GM21528 (cell line): ENCODE data around the gene TYK2.
"Not testable (repeated sequence)": the region's sequence is repeated elsewhere in the genome, so short reads cannot be mapped to it uniquely, and the experiment has no call there.

Source experiments
- ATAC-seq: cut with Tn5 transposase; IDR thresholded peaks from one replicate; pipeline ENCODE4 v1.9.1; 2021; ENCODE audit warnings: mild to moderate bottlenecking, moderate library complexity; ENCODE audit not compliant: unreplicated experiment, low FRiP score

Gene TYK2

DNA sequence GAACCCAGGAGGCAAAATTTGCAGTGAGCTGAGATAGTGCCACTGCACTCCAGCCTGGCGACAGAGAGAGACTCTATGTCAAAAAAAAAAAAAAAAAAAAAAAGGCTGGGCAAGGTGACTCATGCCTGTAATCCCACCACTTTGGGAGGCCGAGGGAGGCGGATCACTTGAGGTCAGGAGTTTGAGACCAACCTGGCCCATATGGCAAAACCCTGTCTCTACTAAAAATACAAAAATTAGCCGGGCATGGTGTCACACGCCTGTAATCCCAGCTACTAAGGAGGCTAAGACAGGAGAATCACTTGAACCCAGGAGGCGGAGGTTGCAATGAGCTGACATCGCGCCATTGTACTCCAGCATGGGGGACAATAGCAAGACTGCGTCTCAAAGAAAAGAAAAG is 43.6 kb downstream of the TYK2 start:
- ATAC-seq = not testable (repeated sequence)

DNA sequence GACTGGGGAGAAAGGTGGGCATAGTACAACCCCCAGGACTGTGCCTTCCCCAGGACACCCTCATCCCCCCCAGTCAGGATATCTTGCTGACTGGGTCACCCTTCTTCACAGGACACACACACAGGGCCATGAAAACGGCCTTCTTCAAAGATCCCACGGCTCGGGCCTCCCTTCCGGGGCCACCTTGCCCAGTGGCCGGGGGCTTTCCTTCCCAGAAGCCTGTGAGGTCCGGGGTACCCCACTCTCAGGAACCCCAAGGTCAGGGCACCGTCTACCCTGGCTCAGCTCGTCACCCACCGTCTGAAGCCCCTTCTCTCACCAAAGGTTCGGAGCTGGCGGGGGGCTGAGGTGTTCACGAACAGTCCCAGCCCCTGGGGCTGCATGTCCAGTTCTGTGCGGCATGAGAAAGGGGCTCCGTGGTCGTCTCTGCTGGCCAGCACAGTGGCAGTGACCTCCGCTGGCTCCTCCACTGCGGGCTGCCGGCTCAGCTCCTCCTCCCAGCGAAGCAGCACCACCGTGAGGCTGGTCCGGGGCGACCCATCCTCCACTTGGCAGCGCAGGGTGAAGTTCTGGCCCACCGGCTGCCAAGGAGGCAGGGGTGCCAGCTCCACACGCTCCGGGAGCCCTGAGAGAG is 44.9 kb downstream of the TYK2 start:
- ATAC-seq = no peak

DNA sequence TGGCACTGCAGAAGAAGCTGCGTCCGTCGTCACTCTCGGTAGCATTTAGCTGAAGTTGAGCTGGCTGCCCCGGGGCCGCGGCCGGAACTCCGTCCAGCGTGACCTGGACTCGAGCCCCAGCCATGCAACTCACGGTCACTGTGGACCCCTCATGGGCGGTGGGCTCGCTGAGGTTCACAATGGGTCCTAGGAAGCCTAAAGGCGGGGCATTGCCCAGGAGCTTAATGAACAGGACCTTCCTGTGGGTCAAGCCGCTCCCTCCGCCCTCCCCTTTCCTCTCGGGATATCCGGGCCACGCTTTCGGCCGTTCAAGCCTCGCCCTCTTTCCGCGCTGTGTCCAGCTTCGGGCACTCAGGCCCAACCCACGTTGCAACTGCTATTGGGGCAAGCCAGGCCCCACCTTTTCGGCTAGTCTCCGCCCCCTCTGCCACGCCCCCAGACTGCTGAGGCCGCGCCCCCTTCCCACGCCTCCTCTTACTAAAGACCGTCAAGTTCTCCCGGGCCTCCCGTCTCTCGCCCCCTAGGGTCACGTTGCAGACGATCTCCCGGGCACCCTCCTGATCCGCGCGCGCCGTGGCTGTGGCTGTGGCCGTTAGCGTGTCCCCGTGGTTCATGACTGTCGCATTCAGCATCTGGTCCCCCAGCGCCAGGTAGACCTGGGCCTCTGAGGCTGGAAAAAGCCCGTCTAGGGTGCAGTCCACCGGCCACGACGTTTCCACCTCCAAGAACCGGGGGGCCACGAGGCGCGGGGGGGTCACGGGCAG is 45.6 kb downstream of the TYK2 start:
- no peak for ATAC-seq

DNA sequence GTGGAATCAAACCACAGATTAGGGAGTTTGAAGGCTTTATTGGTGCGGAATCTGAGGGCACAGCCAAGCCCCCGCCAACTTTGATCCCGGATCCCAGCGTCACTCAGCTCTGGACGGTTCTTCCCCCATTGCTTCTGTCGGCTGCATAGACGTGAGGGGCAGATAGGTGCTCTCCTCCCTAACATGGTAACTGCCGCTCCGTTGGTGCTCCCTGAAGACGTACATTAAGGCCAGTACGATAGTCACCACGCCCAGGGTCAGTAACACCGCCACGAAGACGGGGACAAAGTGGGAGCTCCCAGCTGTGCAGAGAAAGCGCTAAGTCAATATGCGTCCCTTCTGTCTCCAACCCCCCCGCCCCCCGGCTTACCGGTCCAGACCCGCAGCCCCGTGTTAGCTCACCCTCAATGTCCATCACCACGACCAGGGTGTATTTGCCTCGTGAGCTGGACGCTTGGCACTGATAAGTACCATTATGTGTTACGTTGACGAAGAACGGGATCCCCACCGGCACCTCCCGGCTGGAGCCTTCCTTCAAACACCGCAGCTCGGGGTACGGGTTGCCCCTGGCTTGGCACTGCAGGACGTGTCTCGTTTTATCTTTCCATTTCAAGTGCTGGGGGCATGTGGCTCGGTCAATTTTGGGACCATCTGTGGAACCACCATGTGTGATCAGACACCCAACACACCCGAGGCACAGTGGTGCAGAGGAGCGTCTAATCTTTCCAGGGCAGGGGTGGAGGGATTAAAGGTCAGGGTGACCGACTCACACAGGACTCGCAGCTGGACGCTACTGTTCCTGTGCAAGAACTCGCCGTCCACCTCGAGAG is 46.4 kb downstream of the TYK2 start:
- ATAC-seq = no peak

DNA sequence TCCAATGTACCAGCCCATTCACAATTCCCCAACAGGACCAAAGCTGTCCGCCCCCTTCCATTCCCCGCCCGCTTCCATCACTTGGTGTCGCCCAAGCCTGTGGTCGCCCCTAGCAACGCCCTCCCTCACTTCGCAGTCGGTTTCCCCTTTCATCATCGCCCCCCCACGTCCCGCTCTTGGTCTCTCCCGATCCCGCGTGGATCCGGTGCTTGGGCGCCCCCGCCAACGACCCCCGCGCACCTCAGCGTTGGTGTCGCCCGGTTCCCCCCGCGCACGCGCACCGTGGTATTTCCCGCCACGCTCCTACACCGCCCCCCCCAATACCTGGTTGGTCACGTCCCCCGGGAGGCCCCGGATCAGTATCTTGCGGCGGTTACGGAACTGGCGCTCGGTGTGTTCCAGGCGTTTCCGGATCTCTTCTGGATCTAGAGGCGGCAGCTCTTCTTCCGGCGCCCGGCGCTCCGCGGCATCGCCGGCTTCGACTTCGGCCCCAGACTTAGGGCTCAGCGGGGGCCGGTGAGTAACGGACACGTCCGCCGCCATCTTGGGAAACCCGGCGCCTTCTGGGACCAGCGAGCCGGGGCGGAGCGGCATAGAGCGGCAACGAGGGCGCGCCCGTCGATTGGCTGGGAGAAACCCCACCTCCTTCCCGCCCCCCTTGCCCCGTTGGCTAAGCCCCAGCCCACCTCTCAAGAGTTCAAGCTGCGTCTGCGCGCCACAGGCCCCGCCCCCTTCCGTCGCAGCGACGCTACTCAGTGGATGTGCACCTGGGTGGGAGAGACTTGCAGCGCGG is 47.2 kb downstream of the TYK2 start, which contains the start of gene RAVER1:
RAVER1 (minus strand) TSS at position 565 of the 793 bp plus-strand sequence; CDS start at position 543, 22 bp downstream.
- peak; percentile 80 for ATAC-seq

DNA sequence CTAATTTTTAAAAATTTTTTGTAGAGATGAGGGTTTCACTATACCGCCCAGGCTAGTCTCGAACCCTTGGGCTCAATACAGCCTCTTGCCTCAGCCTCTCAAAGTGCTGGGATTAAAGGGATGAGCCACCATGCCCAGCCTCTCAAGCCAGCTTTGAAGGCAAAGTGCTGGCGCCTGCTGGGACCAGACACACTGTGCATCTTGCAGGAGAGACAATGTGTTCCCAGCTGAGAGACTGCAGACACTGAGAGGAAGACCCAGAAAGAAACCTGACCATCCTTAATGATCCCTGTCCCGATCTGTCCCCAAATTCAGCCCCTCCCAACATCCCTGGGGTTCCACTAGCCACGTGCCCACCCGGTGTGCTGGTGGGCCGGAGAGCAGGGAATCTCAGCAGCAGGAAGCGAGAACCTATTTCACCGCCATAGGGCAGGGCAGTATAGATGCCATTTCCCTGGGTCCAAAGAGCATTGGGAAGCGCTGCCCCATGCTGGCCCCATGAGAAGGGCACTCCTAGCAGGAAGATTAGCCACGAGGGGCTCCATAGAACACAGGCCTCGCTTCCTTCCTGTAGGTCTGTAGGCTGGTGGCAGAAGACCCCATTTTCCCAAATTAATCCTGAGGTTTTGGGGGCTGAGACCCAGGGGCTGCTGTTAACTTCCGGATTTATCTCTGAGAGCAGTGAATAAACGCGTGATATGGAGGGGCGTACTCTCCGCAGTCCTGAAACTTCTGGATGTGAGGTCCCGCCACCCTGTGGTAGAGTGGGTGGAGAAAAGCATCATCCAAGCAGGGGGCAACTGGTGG is 48.0 kb downstream of the TYK2 start:
- no peak for ATAC-seq

DNA sequence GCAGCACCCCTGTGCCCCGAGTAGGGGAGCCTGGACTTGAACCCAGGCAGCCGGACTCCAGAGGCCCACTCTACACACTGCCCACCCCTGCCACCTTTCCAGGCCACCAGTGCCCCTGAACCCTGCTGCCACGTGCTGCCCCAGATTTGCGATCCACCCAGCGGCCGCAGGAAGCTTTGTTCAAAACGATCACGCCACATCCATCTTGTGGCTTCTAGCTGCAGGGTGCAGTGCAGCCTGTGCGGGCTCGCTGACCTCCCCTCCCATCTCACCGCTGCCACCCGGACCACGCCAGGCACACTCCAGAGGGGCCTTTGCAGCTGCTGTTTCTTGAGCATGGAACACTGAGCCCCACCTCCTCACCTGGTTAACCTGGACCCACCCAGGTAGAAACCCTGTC is 50.8 kb downstream of the TYK2 start:
- ATAC-seq = no peak

DNA sequence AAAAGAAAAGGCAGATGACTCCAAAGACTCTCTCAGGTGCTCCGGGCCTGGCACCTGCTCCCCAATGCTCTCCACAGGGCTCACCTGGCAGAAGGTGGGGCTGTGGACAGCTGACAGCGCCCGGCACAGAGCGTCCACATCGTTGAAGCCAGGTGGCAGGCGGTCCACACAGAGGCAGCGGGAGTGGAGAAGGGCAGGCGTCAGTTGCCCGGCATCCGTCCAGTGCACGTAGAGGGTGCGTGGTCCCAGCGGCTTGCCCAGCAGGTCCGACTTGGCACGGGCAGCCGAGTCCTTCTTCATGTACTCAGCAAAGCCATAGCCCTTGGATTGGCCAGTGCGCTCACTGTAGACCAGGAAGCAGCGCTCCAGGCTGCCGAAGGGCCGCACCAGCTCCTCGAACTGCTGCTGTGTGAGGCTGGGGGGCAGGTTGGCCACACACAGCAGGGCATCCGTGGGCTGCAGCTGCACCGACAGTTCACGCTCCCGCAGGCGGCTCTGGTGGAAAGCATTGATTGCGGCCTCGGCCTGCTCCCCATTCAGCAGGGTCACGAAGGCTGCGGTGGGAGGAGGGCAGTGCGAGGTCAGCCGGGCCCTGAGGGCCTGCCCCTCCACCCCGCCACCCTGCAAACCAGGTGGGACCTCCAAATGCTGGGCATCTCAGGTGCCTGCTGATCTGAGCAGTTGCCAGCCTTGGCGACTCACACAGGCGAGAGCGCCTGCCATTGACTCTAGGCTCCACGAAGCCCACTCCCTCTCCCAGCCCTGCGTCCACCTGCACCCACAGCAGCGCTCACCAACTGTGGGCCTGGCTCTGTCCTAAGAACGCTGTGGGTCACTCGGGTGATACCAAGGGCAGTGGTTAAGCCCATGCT is 51.6 kb downstream of the TYK2 start:
- ATAC-seq = no peak

DNA sequence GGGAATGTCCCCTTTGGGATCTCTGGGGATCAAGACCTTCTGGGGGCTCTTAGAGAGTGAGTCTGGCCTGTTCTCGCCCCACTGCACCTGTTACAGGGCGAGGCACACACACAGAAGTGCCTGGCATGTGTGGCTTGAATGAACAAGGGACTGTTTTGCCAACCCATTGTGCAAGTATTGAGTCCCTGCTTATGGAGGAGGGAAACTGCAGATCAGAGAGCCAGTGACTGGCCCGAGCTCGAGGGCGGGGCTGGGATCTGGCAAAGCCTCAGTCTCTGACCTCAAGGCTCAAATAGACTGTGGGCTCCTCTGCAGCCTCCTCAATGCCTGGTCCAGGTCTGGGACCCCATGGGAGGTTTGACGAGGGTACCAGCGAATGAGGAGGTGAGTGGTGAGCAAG is 52.6 kb downstream of the TYK2 start:
- no peak for ATAC-seq

DNA sequence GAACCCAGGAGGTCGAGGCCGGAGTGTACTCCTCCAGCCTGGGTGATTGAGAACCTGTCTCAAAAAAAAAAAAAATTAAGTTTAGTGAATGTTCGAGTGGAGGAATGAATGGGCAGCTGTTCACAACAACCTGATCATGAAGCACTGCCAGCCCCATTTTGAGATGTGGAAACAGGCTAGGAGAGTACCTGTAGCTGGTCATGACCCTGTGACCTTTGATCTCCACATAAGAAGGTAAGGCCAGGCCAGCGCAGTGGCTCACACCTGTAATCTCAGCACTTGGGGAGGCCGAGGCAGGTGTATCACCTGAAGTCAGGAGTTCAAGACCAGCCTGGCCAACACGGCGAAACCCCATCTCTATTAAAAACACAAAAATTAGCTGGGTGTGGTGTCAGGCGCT is 54.6 kb downstream of the TYK2 start:
- no peak for ATAC-seq

DNA sequence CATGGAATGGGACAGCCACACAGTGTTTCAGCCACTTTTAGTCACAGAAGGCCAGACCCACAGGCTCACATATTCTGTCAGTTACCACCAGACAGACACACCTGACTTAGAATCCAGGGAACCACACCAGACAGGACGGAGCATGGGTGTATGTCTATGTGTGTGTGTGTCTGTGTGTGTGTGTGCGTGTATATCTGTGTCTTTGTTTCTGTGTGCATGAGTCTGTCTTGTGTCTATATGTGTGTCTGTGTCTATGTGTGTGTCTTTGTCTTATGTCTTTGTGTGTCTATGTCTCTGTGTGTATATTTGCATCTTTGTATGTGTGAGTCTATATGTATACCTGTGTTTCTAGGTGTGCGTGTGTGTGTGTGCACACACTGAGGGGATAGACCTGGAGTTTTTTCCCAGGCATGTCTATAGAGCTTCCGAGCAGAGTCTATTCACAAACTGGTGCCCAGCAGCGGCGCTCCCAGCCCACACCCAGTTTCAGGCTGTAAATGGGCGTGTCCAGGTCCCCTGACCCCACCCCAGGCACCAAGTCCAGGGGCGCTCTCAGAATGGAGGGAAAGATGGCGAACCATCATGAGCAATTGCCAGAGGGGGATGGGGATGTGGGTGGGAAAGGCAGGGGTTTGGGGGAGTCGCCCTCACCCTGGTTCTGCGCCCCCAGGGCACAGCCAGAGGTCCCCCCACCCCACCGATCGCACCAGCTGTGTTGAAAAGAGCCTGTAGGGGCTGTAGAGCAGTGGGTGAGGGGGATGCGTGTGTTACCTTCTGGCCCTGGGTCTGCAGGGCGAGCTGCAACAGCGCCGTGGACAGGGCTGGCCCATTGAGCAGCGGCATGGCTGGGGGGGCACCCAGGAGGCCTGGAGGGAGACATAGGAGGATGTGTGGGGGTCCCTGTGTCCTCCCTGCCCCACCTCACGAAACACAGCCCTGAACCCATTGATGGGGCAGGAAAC is 58.2 kb downstream of the TYK2 start:
- no peak for ATAC-seq

DNA sequence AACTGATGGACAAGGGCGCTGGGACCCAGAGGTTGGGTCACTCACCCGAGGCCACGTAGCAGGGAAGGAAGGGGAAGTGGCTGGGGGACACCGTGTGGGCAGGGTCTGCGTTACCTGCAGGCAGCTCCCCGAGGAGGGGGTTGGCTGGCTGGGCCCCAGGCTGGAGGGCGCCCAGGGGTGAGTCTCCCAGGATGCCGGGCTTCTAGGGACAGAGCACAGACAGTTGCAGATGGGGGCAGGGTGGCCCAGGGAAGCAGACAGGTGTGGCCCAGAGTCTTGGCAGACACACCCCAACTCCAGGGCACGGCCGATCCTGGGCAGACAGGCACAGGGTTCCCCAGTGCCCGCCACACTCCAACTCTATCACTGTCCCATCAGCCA is 59.0 kb downstream of the TYK2 start:
- no peak for ATAC-seq

DNA sequence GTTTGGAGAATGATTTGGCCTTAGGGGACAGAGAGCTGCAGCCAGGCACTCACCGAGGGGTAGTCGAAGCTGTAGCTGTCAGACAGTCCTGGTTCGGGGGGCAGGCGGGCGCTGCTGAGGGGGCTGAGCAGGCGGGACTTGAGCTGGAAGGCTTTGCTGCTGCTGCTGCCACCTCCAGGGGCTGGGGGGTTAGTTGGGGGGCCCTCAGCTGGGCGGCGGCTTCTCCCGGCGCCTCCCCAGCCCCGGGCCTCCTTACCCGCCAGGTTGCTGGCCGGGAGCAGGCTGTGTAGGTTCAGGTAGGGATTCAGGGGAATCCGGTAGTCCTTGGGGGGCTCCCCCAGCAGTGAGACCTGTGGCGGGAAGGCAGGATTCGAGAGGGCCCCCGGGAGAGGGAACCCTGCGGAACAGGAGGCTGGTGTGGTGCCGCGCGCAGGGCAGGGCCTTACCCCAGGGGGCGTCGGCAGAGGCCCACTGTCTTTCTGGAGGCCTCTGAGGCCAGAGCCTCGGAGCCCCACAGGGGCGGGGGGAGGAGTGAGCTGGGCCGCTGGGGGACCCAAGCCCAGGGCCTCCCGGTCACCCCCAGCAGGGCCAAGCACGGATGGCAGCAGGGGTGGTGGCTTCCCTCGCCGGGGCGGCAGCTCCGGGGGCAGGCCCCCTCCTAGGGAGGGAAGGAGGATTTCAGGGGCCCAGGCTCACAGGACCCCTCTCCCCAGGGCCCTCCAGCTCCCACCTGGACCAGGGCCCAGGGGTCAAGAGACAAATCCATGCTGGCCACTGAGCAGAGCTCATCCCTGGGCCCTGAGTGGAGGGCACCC is 59.6 kb downstream of the TYK2 start:
- no peak for ATAC-seq

DNA sequence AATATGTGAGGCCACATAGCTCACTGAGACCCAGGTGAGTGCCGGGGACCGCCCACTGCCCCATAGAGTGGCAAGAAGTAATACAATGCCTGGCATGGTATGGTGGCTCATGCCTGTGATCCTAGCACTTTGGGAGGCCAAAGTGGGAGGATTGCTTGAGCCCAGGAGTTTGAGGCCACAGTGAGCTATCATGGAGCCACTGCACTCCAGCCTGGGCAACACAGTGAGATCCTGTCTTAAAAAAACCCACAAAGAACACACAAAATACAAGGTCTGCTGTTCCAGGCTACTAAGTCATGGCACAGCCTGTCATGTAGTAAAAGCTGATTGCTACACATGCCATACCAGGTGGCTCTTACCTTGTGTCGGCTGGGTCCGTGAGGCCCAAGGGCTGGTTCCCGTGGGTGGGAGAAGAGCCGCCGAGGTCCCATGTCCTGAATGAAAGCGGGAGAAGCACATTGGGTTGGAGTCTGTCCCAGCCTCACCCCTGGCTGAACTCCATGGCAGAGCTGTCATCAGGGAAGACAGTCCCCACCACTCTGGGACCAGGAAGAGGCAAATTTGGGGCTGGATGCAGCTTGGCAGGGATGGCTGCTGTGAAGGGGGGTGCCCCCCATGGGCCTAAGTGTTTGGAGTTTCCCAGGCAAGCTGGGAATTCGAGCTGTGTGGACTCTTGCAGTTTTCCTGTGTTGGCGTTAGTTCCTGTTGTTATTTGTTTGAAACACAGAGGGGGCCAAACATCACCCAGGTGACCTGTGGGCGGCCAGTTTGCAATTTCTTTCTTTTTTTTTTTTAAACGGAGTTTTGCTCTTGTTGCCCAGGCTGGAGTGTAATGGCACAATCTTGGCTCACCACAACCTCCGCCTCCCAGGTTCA is 61.3 kb downstream of the TYK2 start:
- no peak for ATAC-seq

DNA sequence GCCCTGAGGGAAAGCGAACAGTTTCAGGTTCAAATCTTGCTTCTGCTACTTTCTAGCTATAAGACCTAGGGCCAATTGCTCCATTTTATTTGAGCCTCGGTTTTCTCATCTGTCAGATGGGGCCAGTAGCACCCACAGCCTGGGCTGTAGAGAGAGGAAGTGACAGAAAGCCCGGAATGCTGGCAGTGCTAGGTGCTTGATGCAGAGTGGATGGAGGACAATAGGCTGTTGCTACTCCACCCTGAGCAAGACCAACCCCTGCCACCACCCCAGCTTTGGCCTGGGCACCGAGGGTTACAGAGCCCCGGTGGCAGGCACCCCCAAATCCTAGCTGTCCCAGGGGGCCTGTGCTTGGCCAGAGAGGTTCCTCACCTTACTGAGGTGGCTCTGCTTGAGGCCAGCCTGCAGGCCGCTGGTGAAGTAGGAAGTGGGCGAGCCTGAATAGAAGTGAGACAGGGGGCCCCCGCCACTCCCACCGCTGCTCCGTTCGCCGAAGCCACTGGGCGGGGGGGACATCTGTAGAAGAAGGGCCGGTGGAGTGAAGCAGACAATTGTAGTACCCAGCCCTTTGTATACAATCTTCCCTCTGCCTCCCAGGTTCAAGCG is 62.4 kb downstream of the TYK2 start:
- ATAC-seq = no peak
